Epithelial cell of proximal tubule (primary cell): ENCODE data around the gene DDX39B. TPM values are rescaled to one million over a fixed set of nuclear protein-coding genes. Genes with fewer than 3 reads are reported as not detected.

Experiments
- DNase-seq: peaks from one replicate; pipeline ENCODE4 v3.0.0-alpha.2; 2011; ENCODE audit warnings: low read depth
- H3K4me3 ChIP-seq: 2 replicates; pipeline ENCODE4 v1.5.1; 2011; ENCODE audit warnings: low read depth, mild to moderate bottlenecking, low read length
- total RNA-seq: library from RNA; depleted of rRNA; stranded (reverse); fragments of >200 nt; gene quantifications from 2 replicates; pipeline ENCODE4 v1.2.3, GENCODE V29; 2015
- TF ChIP-seq, protein P1 (sequence below): conservative IDR thresholded peaks from 2 replicates; pipeline ENCODE4 v1.5.1; 2012; ENCODE audit warnings: low read depth, mild to moderate bottlenecking, low read length

DDX39B gene
- total RNA-seq, 1 donor from 2014 or later, result 304 TPM

DNA sequence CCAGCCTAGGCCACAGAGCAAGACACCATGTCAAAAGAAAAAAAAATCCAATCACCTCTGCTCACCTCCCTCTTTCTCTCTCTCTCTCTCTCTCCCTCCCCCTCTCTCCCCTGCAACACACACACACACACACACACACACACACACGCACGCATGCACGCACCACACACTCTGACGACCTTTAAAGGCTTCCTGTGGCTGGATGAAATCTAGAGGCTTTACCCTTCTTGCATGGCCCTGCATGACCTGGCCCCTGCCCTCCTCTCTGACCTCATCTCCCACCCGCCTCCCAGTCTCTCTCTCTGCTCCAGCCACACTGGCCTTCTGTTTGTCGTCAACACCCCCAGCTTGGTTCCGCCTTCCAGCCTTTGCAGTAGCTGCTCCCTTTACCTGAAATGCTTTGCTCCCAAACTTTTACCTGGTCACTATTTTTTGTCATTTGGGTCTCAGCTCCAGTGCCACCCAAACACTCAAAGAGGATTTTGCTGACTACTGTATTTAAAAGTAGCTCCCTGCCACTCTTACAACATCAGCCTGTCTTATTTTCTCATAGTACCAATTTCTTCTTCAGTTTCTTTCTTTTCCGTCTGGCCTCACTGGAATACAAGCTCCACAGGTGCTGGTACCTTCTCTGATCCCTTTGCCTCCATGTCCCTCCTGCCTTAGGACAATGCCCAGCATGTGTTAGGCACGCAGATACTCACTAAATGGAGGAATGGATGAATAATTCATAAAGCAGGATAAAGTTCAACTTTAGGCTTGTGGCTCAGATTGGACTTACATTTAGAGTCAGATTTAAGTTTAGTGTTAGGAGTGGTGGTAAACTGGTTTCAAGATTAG, 25.9 kb upstream of the DDX39B start:
- H3K4me3 ChIP-seq, result no peak overlapping the region
- TF ChIP-seq, protein P1, sequence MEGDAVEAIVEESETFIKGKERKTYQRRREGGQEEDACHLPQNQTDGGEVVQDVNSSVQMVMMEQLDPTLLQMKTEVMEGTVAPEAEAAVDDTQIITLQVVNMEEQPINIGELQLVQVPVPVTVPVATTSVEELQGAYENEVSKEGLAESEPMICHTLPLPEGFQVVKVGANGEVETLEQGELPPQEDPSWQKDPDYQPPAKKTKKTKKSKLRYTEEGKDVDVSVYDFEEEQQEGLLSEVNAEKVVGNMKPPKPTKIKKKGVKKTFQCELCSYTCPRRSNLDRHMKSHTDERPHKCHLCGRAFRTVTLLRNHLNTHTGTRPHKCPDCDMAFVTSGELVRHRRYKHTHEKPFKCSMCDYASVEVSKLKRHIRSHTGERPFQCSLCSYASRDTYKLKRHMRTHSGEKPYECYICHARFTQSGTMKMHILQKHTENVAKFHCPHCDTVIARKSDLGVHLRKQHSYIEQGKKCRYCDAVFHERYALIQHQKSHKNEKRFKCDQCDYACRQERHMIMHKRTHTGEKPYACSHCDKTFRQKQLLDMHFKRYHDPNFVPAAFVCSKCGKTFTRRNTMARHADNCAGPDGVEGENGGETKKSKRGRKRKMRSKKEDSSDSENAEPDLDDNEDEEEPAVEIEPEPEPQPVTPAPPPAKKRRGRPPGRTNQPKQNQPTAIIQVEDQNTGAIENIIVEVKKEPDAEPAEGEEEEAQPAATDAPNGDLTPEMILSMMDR, result no peak
- no peak for DNase-seq

DNA sequence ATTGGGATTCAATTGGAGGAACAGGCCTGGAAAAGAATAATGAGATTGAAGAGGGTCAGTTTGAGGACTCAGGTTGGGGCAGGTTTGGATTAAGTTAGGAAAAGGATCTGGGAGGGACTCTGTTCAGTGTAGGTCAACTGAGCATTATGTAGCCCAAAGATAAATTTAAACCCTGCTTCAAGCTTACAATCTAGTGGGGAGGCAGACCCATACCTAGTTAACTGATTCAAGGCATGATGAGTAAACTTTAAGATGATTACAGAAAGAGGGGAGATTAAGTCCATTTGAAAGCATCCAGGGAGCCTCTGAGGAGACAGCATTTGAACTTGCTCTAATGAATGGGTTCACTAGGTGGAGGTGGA, 18.9 kb upstream of the DDX39B start:
- TF ChIP-seq, protein P1, result no peak
- no peak for DNase-seq
- no peak overlapping the region for H3K4me3 ChIP-seq

DNA sequence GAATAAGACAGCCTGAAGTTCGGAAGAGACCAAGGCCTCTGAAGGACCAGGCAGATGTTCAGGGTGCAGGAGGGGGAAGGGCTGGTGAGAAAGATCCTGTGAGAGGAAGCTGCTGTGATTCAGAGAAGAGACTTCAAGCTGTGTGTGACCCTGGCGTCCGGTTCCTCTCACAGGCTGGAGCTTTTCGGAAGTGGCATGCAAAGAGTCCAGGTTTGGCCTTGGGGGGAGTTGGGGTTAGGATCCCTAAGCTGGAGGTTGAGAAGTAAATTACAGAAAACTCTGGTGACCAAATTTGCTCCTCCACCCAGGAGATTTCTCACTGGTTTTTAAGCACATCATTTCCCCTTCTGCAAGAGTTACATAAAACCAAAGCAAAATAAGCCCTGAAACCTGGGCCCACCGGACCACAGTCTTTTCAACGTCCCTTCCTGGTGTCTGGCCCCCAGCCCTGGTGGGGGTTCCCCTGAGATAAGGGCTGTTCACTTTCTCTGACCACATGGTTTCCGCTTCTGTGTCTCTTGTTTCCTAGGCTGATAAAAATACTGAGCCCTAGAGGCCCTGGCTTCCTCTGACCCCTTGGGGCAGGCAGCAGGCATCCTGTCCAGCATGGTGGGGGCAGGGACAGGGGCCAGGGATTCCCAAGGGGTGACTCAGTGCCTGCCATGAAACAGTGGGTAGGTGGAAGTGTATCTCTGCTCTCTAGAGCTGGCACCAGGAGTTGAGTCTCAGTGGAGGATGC, 18.3 kb upstream of the DDX39B start:
- TF ChIP-seq, protein P1, result peak; percentile 7
- DNase-seq, result no peak

DNA sequence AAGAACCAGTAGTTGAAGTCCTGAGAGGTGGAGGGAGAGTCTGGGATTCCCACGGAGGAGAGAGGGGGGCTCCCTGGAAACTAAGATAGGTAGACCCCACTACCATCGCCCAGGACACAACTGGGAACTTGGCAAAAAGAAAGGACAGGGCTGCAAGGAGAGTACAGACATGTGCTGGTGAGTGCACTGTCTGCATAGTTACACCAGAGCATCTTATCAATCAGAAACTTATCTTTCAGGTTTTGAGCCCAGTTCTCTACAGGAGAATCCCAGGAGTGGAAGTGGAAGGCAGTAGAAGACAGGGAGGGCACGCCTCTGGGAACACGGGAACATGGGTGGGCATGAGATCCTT, 17.8 kb upstream of the DDX39B start:
- H3K4me3 ChIP-seq, result no peak overlapping the region
- DNase-seq, result no peak
- TF ChIP-seq, protein P1, result no peak

More for the DNA sequence above, 18.3 kb upstream of the DDX39B start:
- H3K4me3 ChIP-seq, result no peak overlapping the region

DNA sequence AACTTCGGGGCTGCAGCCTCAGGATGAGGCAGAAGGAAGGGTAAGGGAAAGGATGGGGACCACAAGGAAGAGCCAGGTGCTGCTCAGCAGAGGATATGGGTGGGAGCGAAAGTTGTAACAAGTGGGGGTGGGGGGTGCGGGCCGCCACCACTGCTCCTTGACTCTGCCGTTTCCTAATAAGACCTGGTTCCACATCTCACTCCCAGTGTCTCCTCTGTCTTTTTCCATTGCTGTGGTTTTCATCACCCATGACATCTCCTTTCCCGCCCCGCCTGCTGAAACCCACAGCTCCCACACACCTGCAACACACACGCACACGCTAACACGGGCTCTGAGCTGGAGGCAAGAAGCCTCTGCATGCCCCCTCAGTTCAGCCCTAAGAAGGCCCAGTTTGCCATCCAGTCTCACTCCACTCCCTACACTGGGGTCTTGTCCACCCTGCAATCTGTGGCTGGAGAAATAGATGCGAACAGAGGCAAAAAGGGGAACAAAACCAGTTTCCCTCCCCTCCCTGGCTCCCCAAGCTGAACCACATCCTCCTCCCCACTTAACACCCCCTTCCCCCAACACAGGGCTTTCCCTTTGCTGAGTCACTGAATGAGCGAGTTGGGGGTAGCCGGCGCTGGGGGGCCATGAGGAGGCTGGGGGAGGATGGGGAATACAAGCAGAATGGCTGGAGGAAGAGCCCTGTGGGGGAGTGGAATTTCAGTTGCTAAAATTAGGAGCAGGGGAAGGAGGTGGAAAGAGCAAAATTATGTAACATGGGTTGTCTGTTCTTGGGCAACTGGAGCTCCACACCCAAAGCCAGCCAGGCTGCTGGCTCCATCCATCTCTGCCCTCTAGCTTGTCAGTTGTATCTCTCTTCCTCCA, 17.1 kb upstream of the DDX39B start:
- no peak for DNase-seq
- TF ChIP-seq, protein P1, result no peak
- H3K4me3 ChIP-seq, result no peak overlapping the region

DNA sequence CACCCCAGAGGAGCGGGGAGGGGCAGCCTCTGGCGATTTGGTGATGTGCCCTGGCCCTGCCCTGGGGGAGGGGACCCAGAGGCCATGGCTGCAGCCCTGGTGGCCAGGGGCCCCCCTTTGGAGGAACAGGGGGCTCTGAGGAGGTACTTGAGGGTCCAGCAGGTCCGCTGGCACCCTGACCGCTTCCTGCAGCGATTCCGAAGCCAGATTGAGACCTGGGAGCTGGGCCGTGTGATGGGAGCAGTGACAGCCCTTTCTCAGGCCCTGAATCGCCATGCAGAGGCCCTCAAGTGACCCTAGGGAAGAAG, 16.5 kb upstream of the DDX39B start:
- no peak for DNase-seq
- no peak overlapping the region for H3K4me3 ChIP-seq
- TF ChIP-seq, protein P1, result no peak
